ENCODE data around the gene MTMR8.

- no peak for TF ChIP-seq RCOR1 (IDR thresholded peaks at IDR 0.05; ENCODE audit: low read depth, low read length)
- no peak for TF ChIP-seq MAX (IDR thresholded peaks at IDR 0.05)
- TF ChIP-seq, protein P1, sequence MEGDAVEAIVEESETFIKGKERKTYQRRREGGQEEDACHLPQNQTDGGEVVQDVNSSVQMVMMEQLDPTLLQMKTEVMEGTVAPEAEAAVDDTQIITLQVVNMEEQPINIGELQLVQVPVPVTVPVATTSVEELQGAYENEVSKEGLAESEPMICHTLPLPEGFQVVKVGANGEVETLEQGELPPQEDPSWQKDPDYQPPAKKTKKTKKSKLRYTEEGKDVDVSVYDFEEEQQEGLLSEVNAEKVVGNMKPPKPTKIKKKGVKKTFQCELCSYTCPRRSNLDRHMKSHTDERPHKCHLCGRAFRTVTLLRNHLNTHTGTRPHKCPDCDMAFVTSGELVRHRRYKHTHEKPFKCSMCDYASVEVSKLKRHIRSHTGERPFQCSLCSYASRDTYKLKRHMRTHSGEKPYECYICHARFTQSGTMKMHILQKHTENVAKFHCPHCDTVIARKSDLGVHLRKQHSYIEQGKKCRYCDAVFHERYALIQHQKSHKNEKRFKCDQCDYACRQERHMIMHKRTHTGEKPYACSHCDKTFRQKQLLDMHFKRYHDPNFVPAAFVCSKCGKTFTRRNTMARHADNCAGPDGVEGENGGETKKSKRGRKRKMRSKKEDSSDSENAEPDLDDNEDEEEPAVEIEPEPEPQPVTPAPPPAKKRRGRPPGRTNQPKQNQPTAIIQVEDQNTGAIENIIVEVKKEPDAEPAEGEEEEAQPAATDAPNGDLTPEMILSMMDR (IDR thresholded peaks at IDR 0.05), result no peak
- no peak for TF ChIP-seq POLR2A (IDR thresholded peaks at IDR 0.05; ENCODE audit: low read length)
Measured at GRCh38 chrX:64394059-64394873, 986 bp downstream of the MTMR8 start.

Measured in A549 (cell line).